PC-3 (cell line): Measurements from ENCODE around the gene MTRFR. TPM values are rescaled to one million over a fixed set of nuclear protein-coding genes. Genes with fewer than 3 reads are reported as not detected.

Experiments
- ATAC-seq: fragments of 200-7000 bp; cut with Tn5 transposase; 2 replicates; pipeline ENCODE4 v1.9.1; 2020; ENCODE audit warnings: mild to moderate bottlenecking, moderate library complexity
- BruUV-seq: library from RNA; stranded (reverse); fragments of 400-500 nt; replicated peaks from 2 replicates; lab custom pipeline; 2021; lab: Mats Ljungman, UMichigan
- CTCF ChIA-PET: fragments of 300-600 bp; sonication (Branson Sonifier 250); formaldehyde crosslinking; loops from one replicate; lab custom pipeline; 2022; ENCODE audit warnings: antibody characterized with exemption; lab: Charles Lee
- POLR2A ChIA-PET: fragments of 300-600 bp; sonication (Branson Sonifier 250); formaldehyde crosslinking; loops from one replicate; lab custom pipeline; 2022; ENCODE audit warnings: antibody characterized with exemption; ENCODE audit not compliant: unreplicated experiment; lab: Charles Lee
- DNase-seq: peaks from one replicate; pipeline ENCODE4 v3.0.0-alpha.2; 2015
- H2AFZ ChIP-seq: fragments of 300-600 bp; sonication (generic); 2 replicates; pipeline ENCODE4 v1.6.0; 2016; ENCODE audit warnings: antibody characterized with exemption, low read length
- H3F3A ChIP-seq: fragments of 300-600 bp; sonication (generic); one replicate; pipeline ENCODE4 v1.6.0; 2017; ENCODE audit warnings: antibody characterized with exemption, low read length, control low read depth, mild to moderate bottlenecking; ENCODE audit not compliant: unreplicated experiment
- H3K27ac ChIP-seq: fragments of 300-600 bp; sonication (generic); 2 replicates; pipeline ENCODE4 v1.5.1; 2016; ENCODE audit warnings: mild to moderate bottlenecking, low read length
- H3K27me3 ChIP-seq: fragments of 300-600 bp; sonication (generic); 2 replicates; pipeline ENCODE4 v1.6.1; 2016; ENCODE audit warnings: low read length, mixed read lengths
- H3K36me3 ChIP-seq: fragments of 300-600 bp; sonication (generic); 2 replicates; pipeline ENCODE4 v1.6.1; 2016; ENCODE audit warnings: low read depth, mixed run types, low read length, mixed read lengths
- H3K4me1 ChIP-seq: fragments of 300-600 bp; sonication (generic); 2 replicates; pipeline ENCODE4 v1.5.1; 2016; ENCODE audit warnings: low read length; ENCODE audit not compliant: insufficient read depth
- H3K4me2 ChIP-seq: fragments of 300-600 bp; sonication (generic); 2 replicates; pipeline ENCODE4 v1.6.0; 2016; ENCODE audit warnings: low read length
- H3K4me3 ChIP-seq: fragments of 300-600 bp; sonication (generic); 2 replicates; pipeline ENCODE4 v1.5.1; 2016; ENCODE audit warnings: mild to moderate bottlenecking, low read length, mixed read lengths
- H3K79me2 ChIP-seq: fragments of 300-600 bp; sonication (generic); 2 replicates; pipeline ENCODE4 v1.6.1; 2017; ENCODE audit warnings: low read length, mixed read lengths
- H3K9ac ChIP-seq: fragments of 300-600 bp; sonication (generic); 2 replicates; pipeline ENCODE4 v1.6.0; 2016; ENCODE audit warnings: mild to moderate bottlenecking, low read length
- H3K9me2 ChIP-seq: fragments of 300-600 bp; sonication (generic); replicated peaks from 2 replicates; pipeline ENCODE4 v1.6.1; 2016; ENCODE audit warnings: mixed run types, low read length, mixed read lengths
- H3K9me3 ChIP-seq: fragments of 300-600 bp; sonication (generic); 2 replicates; pipeline ENCODE4 v1.6.1; 2016; ENCODE audit warnings: low read length, mixed read lengths
- H4K20me1 ChIP-seq: fragments of 300-600 bp; sonication (generic); 2 replicates; pipeline ENCODE4 v1.6.1; 2016; ENCODE audit warnings: low read length, mixed read lengths
- EZH2 ChIP-seq: fragments of 300-600 bp; sonication (generic); IDR thresholded peaks from one replicate; pipeline ENCODE4 v1.6.1; 2017; ENCODE audit warnings: antibody characterized with exemption, mild to moderate bottlenecking, low read length; ENCODE audit not compliant: unreplicated experiment
- EZH2phosphoT487 ChIP-seq: fragments of 300-600 bp; sonication (generic); IDR thresholded peaks from 2 replicates; pipeline ENCODE4 v1.6.1; 2018; ENCODE audit warnings: mild to moderate bottlenecking, antibody characterized with exemption, low read length, borderline replicate concordance
- intact Hi-C: fragments of 100-400 bp; cut with micrococcal nuclease; formaldehyde crosslinking; loops from 2 replicates; pipeline ENCODE4 v1.9.0; 2023
- total RNA-seq: library from RNA; depleted of rRNA; stranded (reverse); fragments of >200 nt; gene quantifications from 2 replicates; pipeline ENCODE4 v1.2.3, GENCODE V29; 2014
- TF ChIP-seq, protein P1 (sequence below): fragments of 300-600 bp; sonication (generic); conservative IDR thresholded peaks from 2 replicates; pipeline ENCODE4 v1.5.1; 2017; ENCODE audit warnings: antibody characterized with exemption, low read depth, mild to moderate bottlenecking, low read length

The MTRFR gene
- total RNA-seq, 1 experiment from 2014 or later = 23.2 TPM

DNA sequence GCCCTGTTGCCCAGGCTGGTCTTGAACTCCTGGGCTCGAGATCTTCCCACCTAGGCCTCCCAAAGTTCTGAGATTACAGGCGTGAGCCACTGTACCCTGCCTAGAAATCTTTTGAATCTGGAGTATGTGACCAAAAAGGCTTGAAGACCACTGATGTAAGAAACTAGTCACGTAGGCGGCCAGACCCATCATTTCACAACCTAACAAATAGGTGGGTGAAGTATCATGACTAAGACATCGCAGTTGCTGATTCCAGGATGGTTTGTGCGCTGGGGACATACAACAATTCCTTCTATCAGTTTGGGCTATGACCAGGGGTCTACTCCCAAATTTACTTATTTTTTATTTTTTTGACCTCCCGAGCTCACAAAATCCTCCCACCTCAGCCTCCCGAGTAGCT, 50.2 kb downstream of the MTRFR start:
- no TSS peak for BruUV-seq
- ATAC-seq = no peak
- POLR2A ChIA-PET = no interaction called here

DNA sequence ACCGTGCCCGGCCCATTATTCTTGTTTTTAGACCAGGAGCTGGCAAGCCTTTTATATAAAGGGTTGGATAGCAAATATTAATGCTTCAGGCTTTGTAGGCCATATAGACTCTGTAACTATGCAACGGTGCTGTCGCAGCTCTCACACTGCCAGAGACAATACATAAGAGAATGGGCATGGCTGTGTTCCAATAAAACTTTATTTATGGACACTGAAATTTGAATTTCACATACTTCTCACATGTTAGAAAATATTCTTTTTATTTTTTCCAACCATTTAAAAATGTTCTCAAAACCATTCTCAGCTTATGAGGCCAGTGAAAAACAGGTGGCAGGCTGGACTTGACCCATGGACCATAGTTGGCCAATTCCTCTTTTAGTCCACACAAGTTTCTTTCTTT, 51.4 kb downstream of the MTRFR start:
- H3K4me3 ChIP-seq = no peak overlapping the region
- H3F3A ChIP-seq = no peaks in the 10 kb centered on the region
- TF ChIP-seq, protein P1, sequence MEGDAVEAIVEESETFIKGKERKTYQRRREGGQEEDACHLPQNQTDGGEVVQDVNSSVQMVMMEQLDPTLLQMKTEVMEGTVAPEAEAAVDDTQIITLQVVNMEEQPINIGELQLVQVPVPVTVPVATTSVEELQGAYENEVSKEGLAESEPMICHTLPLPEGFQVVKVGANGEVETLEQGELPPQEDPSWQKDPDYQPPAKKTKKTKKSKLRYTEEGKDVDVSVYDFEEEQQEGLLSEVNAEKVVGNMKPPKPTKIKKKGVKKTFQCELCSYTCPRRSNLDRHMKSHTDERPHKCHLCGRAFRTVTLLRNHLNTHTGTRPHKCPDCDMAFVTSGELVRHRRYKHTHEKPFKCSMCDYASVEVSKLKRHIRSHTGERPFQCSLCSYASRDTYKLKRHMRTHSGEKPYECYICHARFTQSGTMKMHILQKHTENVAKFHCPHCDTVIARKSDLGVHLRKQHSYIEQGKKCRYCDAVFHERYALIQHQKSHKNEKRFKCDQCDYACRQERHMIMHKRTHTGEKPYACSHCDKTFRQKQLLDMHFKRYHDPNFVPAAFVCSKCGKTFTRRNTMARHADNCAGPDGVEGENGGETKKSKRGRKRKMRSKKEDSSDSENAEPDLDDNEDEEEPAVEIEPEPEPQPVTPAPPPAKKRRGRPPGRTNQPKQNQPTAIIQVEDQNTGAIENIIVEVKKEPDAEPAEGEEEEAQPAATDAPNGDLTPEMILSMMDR = no peak
- TF ChIP-seq EZH2phosphoT487 (no peak), EZH2 (no peak)
- POLR2A ChIA-PET = no interaction called here
- no peak for DNase-seq
- H3K9me3 ChIP-seq = no peaks in the 10 kb centered on the region
- H3K9ac ChIP-seq = no peak overlapping the region
- no peaks in the 10 kb centered on the region for H3K79me2 ChIP-seq
- no peaks in the 10 kb centered on the region for H4K20me1 ChIP-seq
- no TSS peak for BruUV-seq
- no peak overlapping the region for H3K4me2 ChIP-seq
- no peaks in the 10 kb centered on the region for H3K36me3 ChIP-seq
- CTCF ChIA-PET = no interaction called here
- intact Hi-C loops = no loop called here
- no peaks in the 10 kb centered on the region for H3K9me2 ChIP-seq
- H3K27ac ChIP-seq = no peak overlapping the region
- no peak for ATAC-seq
- no peaks in the 10 kb centered on the region for H3K27me3 ChIP-seq
- H3K4me1 ChIP-seq = no peaks in the 10 kb centered on the region
- H2AFZ ChIP-seq = no peak overlapping the region

More for the DNA sequence above, 50.2 kb downstream of the MTRFR start:
- TF ChIP-seq, protein P1 = no peak
- TF ChIP-seq EZH2 (no peak), EZH2phosphoT487 (no peak)
- Histone ChIP-seq H3K27me3 (no peaks in the 10 kb centered on the region), H2AFZ (no peak overlapping the region), H3K79me2 (no peaks in the 10 kb centered on the region), H3K4me2 (no peak overlapping the region), H3K27ac (no peak overlapping the region), H4K20me1 (no peaks in the 10 kb centered on the region), H3K4me1 (no peaks in the 10 kb centered on the region), H3K9me3 (no peaks in the 10 kb centered on the region), H3K4me3 (no peak overlapping the region), H3K9ac (no peak overlapping the region), H3K9me2 (no peaks in the 10 kb centered on the region), H3F3A (no peaks in the 10 kb centered on the region), H3K36me3 (no peaks in the 10 kb centered on the region)
- CTCF ChIA-PET = no interaction called here
- no peak for DNase-seq
- intact Hi-C loops = no loop called here

DNA sequence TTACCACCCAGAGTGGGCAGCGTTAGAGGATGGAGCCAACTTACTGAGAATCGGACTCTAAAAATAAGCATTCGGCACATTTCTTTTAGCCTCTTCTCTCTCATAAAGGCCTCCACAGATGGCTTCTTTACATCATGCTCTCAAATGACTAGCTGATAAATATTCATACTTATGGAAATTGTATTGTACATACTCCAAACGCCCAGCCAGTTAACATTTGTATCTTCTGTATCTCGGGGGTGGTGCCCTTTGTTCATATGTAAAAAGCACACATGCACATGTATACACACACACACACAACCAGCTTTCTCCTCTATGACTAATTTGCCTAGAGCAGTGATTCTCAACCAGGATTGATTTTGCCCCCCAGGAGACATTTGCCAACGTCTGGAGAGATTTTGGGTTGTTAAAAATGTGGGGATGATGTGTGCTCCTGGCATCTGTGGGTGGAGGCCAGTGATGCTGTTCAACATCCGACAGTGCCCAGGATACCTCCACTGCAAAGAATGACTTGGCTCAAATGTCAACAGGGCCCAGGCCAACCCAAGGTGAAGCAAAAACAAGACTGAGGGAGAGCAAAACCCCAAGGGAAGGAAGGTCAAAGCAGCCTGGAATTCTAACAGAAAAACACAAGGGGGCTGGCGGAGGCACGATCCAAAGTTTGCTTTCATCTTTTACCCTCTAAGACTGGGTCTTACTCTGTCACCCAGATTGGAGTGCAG, 53.6 kb downstream of the MTRFR start:
- TF ChIP-seq EZH2phosphoT487 (no peak), EZH2 (no peak)
- TF ChIP-seq, protein P1 = no peak
- DNase-seq = no peak
- Histone ChIP-seq H3K4me1 (peaks cover 11% of the 10 kb centered on the region), H4K20me1 (no peaks in the 10 kb centered on the region), H3F3A (no peaks in the 10 kb centered on the region), H3K9me3 (no peaks in the 10 kb centered on the region), H3K79me2 (no peaks in the 10 kb centered on the region), H2AFZ (no peak overlapping the region), H3K4me3 (no peak overlapping the region), H3K36me3 (peaks cover 3% of the 10 kb centered on the region; the same call in 1 of the 2 replicates), H3K27ac (no peak overlapping the region), H3K4me2 (no peak overlapping the region), H3K9me2 (no peaks in the 10 kb centered on the region), H3K9ac (no peak overlapping the region), H3K27me3 (no peaks in the 10 kb centered on the region)
- BruUV-seq = no TSS peak
- ChIA-PET POLR2A (no interaction called here), CTCF (no interaction called here)
- no peak for ATAC-seq
- intact Hi-C loops = no loop called here
